WERI-Rb-1 (cell line): ENCODE measurements around the gene ARHGAP26.

Source experiments
- DNase-seq: peaks from one replicate; pipeline ENCODE4 v3.0.0-alpha.2; 2020
- H3K27ac ChIP-seq: fragments of 250-450 bp; sonication (Bioruptor Pico); 2 replicates; pipeline ENCODE4 v1.5.1; 2020; ENCODE audit warnings: mild to moderate bottlenecking, moderate library complexity
- H3K27me3 ChIP-seq: fragments of 250-450 bp; sonication (Bioruptor Pico); 2 replicates; pipeline ENCODE4 v1.5.1; 2021; ENCODE audit warnings: mild to moderate bottlenecking, low read depth, moderate library complexity; ENCODE audit not compliant: insufficient read depth, severe bottlenecking
- H3K36me3 ChIP-seq: fragments of 250-450 bp; sonication (Bioruptor Pico); 2 replicates; pipeline ENCODE4 v1.5.1; 2020; ENCODE audit warnings: mild to moderate bottlenecking, moderate library complexity
- H3K4me3 ChIP-seq: 2 replicates; pipeline ENCODE4 v1.5.1; 2011; ENCODE audit warnings: low read depth, mild to moderate bottlenecking, control low read depth, low read length
- H3K9me3 ChIP-seq: fragments of 250-450 bp; sonication (Bioruptor Pico); 2 replicates; pipeline ENCODE4 v1.5.1; 2021; ENCODE audit warnings: mild to moderate bottlenecking, moderate library complexity; ENCODE audit not compliant: severe bottlenecking
- CTCF ChIP-seq: IDR thresholded peaks from 2 replicates; pipeline ENCODE4 v1.5.1; 2011; ENCODE audit warnings: low read depth, mild to moderate bottlenecking, control low read depth, inconsistent platforms, low read length

Gene ARHGAP26

GRCh38 chr5:142886956-142887355 lies 116.8 kb downstream of the ARHGAP26 start:
- H3K4me3 ChIP-seq, result no peak overlapping the region
- H3K9me3 ChIP-seq, result no peaks in the 10 kb centered on the region
- no peak for TF ChIP-seq CTCF
- DNase-seq, result no peak
- H3K36me3 ChIP-seq, result no peaks in the 10 kb centered on the region
- H3K27me3 ChIP-seq, result no peaks in the 10 kb centered on the region
- no peak overlapping the region for H3K27ac ChIP-seq

- Histone ChIP-seq H3K27me3 (no peaks in the 10 kb centered on the region), H3K4me3 (no peak overlapping the region), H3K36me3 (no peaks in the 10 kb centered on the region), H3K9me3 (no peaks in the 10 kb centered on the region), H3K27ac (no peak overlapping the region)
- peak; percentile 44; the same call in 1 of the 2 replicates for TF ChIP-seq CTCF
- peak; percentile 27 for DNase-seq
Measured at GRCh38 chr5:142888469-142889085, 118.4 kb downstream of the ARHGAP26 start.

GRCh38 chr5:142892021-142892420 lies 121.8 kb downstream of the ARHGAP26 start:
- no peaks in the 10 kb centered on the region for H3K9me3 ChIP-seq
- no peaks in the 10 kb centered on the region for H3K27me3 ChIP-seq
- no peak overlapping the region for H3K27ac ChIP-seq
- no peak overlapping the region for H3K4me3 ChIP-seq
- no peaks in the 10 kb centered on the region for H3K36me3 ChIP-seq
- DNase-seq, result no peak
- TF ChIP-seq CTCF, result no peak

- Histone ChIP-seq H3K27me3 (no peaks in the 10 kb centered on the region), H3K27ac (no peak overlapping the region), H3K36me3 (no peaks in the 10 kb centered on the region), H3K4me3 (no peak overlapping the region), H3K9me3 (no peaks in the 10 kb centered on the region)
- no peak for TF ChIP-seq CTCF
- no peak for DNase-seq
Measured at GRCh38 chr5:142894315-142894714, 124.1 kb downstream of the ARHGAP26 start.

GRCh38 chr5:142894749-142895148 lies 124.6 kb downstream of the ARHGAP26 start:
- H3K9me3 ChIP-seq, result no peaks in the 10 kb centered on the region
- DNase-seq, result no peak
- no peak for TF ChIP-seq CTCF
- no peak overlapping the region for H3K4me3 ChIP-seq
- no peak overlapping the region for H3K27ac ChIP-seq
- H3K36me3 ChIP-seq, result no peaks in the 10 kb centered on the region
- H3K27me3 ChIP-seq, result no peaks in the 10 kb centered on the region
